ENCODE measurements around the gene UBXN10. TPM values are rescaled to one million over a fixed set of nuclear protein-coding genes. Genes with fewer than 3 reads are reported as not detected.

Gene UBXN10
- total RNA-seq, 4 donors from 2014 or later: 0.18 to 4.3 (median 0.19) TPM; not detected in 1

DNA sequence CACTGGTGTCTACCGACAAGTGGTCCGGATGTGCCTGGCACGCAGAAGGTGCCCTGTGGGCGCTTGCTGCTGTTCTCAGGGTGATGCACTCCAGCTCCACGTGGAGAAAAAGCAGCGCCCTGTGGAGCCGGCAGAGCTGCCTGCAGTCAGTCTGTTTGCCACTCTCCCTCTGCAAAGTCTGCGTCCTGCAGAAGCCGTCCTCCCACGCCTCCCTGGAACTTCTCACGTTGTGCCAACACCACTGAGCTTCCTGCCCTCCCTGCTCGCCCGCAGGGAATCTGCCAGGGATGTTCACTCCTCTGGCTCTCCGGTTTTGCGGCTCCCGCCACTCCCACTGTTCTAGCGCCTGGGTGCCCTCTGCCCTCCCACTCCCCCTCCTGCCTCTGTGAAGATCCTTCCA is 19.8 kb upstream of the UBXN10 start:
- ATAC-seq: no peak
- in situ Hi-C loops (cut with MboI; ENCODE audit: low sequenced_read_pairs in 4 of 4) (no loop called here), intact Hi-C loops (cut with DNase I; ENCODE audit: low total_unique reads) (no loop called here)
- no peak overlapping the region for H3K27ac ChIP-seq
- no peaks in the 10 kb centered on the region for H3K36me3 ChIP-seq
- no peak for TF ChIP-seq POLR2A (IDR thresholded peaks at IDR 0.05)
- H3K27me3 ChIP-seq: peaks cover 0 to 4% (median 0%) of the 10 kb centered on the region in 3 donors
- no peak for DNase-seq
- H3K4me3 ChIP-seq: no peak overlapping the region
- H3K4me1 ChIP-seq: peaks cover 0 to 8% of the 10 kb centered on the region in 2 donors
- no peaks in the 10 kb centered on the region for H3K9me3 ChIP-seq

DNA sequence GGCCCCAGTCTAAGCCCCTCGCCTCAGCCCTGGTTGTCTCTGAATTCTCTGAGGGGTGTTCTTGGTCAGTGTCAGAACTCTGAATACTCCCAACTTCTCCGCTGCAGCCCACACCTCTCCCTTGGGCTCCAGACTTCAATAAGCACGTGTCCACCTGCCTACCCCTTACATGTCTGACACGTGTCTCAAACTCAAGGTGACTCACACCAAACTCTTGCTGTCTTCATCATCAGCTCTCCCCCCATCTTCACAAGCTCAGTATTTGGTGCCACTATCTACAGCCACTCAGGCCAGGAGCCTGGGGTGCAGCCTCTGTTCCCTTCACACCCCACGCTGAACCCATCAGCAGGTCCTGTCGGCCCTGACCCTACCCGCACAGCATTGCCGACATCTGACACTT is 18.8 kb upstream of the UBXN10 start:
- DNase-seq: no peak
- intact Hi-C loops (cut with DNase I; ENCODE audit: low total_unique reads): no loop called here
- TF ChIP-seq, protein P1, sequence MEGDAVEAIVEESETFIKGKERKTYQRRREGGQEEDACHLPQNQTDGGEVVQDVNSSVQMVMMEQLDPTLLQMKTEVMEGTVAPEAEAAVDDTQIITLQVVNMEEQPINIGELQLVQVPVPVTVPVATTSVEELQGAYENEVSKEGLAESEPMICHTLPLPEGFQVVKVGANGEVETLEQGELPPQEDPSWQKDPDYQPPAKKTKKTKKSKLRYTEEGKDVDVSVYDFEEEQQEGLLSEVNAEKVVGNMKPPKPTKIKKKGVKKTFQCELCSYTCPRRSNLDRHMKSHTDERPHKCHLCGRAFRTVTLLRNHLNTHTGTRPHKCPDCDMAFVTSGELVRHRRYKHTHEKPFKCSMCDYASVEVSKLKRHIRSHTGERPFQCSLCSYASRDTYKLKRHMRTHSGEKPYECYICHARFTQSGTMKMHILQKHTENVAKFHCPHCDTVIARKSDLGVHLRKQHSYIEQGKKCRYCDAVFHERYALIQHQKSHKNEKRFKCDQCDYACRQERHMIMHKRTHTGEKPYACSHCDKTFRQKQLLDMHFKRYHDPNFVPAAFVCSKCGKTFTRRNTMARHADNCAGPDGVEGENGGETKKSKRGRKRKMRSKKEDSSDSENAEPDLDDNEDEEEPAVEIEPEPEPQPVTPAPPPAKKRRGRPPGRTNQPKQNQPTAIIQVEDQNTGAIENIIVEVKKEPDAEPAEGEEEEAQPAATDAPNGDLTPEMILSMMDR (IDR thresholded peaks at IDR 0.05 in 4 of 5, conservative IDR thresholded peaks at IDR 0.05 in 1 of 5): no peak
- TF ChIP-seq POLR2A (IDR thresholded peaks at IDR 0.05): no peak
- no peak overlapping the region for H3K4me3 ChIP-seq
- no peak overlapping the region for H3K27ac ChIP-seq
- H3K4me1 ChIP-seq: peaks cover 0 to 8% of the 10 kb centered on the region in 2 donors
- no peaks in the 10 kb centered on the region for H3K36me3 ChIP-seq
- in situ Hi-C loops (cut with MboI; ENCODE audit: low sequenced_read_pairs in 4 of 4): no loop called here
- H3K9me3 ChIP-seq: no peaks in the 10 kb centered on the region
- peaks cover 0 to 4% (median 0%) of the 10 kb centered on the region in 3 donors for H3K27me3 ChIP-seq
- no peak for ATAC-seq

DNA sequence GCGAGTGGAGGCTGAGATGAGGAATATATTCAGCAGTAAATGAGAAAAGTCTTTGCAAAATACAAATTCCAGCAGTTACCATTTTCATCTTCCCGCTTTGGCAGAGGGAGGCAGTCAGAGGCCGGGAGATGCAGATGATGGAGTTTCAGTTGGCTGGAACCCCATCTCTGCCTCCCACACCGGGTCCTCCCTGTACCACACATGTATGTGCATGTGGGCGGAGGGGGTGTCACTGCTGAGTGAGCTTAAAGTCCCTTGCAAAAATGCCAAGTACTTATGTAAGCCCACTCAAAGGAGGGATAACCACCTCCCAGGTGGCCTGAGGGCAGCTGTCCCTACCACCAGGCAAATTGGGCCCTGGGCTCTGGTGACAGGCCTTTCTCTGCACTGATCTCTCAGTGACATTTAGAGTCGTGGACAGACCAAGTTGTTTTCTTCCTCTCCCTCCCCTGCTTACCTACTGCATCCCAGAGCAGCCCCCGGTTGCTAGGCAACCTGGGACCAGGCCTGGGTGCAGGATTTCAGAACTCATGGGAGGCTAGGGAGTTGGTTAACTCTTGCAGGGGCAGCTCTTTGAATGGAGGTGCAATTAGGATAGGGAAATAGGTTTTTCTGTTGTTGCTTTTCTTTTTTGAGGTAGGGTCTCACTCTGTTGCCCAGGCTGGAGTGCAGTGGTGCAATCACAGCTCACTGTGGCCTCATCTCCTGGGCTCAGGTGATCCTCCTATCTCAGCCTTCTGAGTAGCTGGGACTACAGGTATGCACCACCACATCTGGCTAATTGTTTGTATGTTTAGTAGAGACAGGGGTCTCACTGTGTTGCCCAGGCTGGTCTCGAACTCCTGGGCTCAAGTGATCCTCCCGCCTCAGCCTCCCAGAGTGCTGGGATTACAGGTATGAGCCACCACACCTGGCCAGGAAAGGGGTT is 17.1 kb upstream of the UBXN10 start:
- H3K27me3 ChIP-seq: peaks cover 0 to 4% (median 0%) of the 10 kb centered on the region in 3 donors
- no peak for DNase-seq

DNA sequence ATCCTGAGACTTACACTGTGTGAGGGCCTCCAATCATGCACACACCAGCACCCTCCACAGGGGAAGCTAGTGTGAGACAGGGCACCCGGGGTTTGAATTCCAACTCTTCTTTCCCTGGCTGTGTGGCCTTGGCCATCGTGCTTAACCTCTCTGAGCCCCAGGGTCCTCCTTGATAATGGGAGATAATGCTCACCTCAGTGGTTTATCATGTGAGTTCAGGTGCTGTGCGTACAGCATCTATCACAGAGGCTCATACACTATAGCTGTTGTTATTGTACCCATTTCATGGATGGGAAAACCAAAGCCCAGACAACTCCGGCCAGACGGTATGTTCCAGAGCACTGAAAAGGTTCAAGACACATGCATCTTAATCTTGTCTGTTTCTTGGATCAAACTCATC is 16.0 kb upstream of the UBXN10 start:
- intact Hi-C loops (cut with DNase I; ENCODE audit: low total_unique reads) (no loop called here), in situ Hi-C loops (cut with MboI; ENCODE audit: low sequenced_read_pairs in 4 of 4) (no loop called here)
- H3K4me1 ChIP-seq: peaks cover 0 to 1% of the 10 kb centered on the region in 2 donors
- no peak overlapping the region for H3K4me3 ChIP-seq
- no peaks in the 10 kb centered on the region for H3K36me3 ChIP-seq
- no peak for ATAC-seq
- TF ChIP-seq POLR2A (IDR thresholded peaks at IDR 0.05): no peak
- TF ChIP-seq, protein P1 (IDR thresholded peaks at IDR 0.05 in 4 of 5, conservative IDR thresholded peaks at IDR 0.05 in 1 of 5): no peak
- peaks cover 0 to 4% (median 0%) of the 10 kb centered on the region in 3 donors for H3K27me3 ChIP-seq
- no peak for DNase-seq
- no peaks in the 10 kb centered on the region for H3K9me3 ChIP-seq
- no peak overlapping the region for H3K27ac ChIP-seq

More for the DNA sequence above, 17.1 kb upstream of the UBXN10 start:
- Histone ChIP-seq H3K36me3 (no peaks in the 10 kb centered on the region), H3K27ac (no peak overlapping the region), H3K4me1 (peaks cover 0 to 8% of the 10 kb centered on the region in 2 donors), H3K9me3 (no peaks in the 10 kb centered on the region), H3K4me3 (no peak overlapping the region)
- intact Hi-C loops (cut with DNase I; ENCODE audit: low total_unique reads) (no loop called here), in situ Hi-C loops (cut with MboI; ENCODE audit: low sequenced_read_pairs in 4 of 4) (no loop called here)
- no peak for ATAC-seq
- TF ChIP-seq POLR2A (IDR thresholded peaks at IDR 0.05): no peak
- TF ChIP-seq, protein P1 (IDR thresholded peaks at IDR 0.05 in 4 of 5, conservative IDR thresholded peaks at IDR 0.05 in 1 of 5): no peak

DNA sequence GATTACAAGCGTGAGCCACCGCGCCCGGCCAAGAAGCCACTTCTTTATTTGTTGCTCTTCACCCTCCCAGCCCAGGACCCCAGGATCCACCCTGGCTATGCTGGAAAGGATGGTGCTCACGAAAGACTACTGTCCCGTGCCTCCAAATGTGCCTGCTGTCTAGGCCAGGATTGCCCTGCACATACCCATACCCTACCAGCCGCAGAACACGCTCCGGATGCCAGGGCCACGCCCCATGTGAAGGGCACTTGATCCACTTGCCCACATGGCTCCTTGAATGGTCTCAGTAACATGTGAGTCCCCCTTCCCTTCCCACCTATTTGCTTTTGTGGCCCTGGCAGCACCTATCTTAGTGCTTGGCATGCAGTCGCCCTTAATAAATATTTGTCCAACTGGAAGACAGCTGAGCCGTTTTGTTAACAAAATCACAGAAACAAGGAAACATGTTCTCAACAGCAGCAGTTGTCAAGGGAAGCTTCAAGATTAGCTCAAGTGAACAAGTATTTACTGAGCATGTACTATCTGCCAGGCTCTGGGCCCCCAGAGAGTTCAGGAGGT is 13.8 kb upstream of the UBXN10 start:
- H3K4me1 ChIP-seq: no peaks in the 10 kb centered on the region
- intact Hi-C loops (cut with DNase I; ENCODE audit: low total_unique reads): no loop called here
- in situ Hi-C loops (cut with MboI; ENCODE audit: low sequenced_read_pairs in 4 of 4): no loop called here

More for the DNA sequence above, 13.8 kb upstream of the UBXN10 start:
- ATAC-seq: no peak
- Histone ChIP-seq H3K27me3 (peaks cover 0 to 4% (median 0%) of the 10 kb centered on the region in 3 donors), H3K9me3 (no peaks in the 10 kb centered on the region), H3K4me3 (no peak overlapping the region), H3K27ac (no peak overlapping the region), H3K36me3 (no peaks in the 10 kb centered on the region)
- no peak for TF ChIP-seq POLR2A (IDR thresholded peaks at IDR 0.05)
- TF ChIP-seq, protein P1 (IDR thresholded peaks at IDR 0.05 in 4 of 5, conservative IDR thresholded peaks at IDR 0.05 in 1 of 5): no peak
- DNase-seq: no peak
